ENCODE measurements around the gene NLRC3.

Gene NLRC3

GRCh38 chr16:3599121-3599520 lies 21.9 kb upstream of the NLRC3 start:
- H3K27ac ChIP-seq (replicated peaks) = no peak overlapping the region
- TF ChIP-seq POLR2AphosphoS5 (IDR thresholded peaks at IDR 0.05; ENCODE audit: low read depth) (no peak), CTCF (IDR thresholded peaks at IDR 0.05; ENCODE audit: insufficient read depth, low read length) (no peak), REST (IDR thresholded peaks at IDR 0.05; ENCODE audit: insufficient replicate concordance, low read depth) (no peak), SPI1 (IDR thresholded peaks at IDR 0.05; ENCODE audit: borderline replicate concordance, low read depth) (no peak), GABPA (IDR thresholded peaks at IDR 0.05; ENCODE audit: low read depth) (no peak)
- no peaks in the 10 kb centered on the region for H3K27me3 ChIP-seq (ENCODE audit: insufficient read depth, poor library complexity, severe bottlenecking)
- no peak for DNase-seq (ENCODE audit: low read depth in 1 of 2, low spot score in 1 of 2)
- H3K4me3 ChIP-seq (replicated peaks; ENCODE audit: insufficient read depth, low read length) = no peak overlapping the region

- no peaks in the 10 kb centered on the region for H3K27me3 ChIP-seq (ENCODE audit: insufficient read depth, poor library complexity, severe bottlenecking)
- TF ChIP-seq SPI1 (IDR thresholded peaks at IDR 0.05; ENCODE audit: borderline replicate concordance, low read depth) (no peak), CTCF (IDR thresholded peaks at IDR 0.05; ENCODE audit: insufficient read depth, low read length) (no peak), POLR2AphosphoS5 (IDR thresholded peaks at IDR 0.05; ENCODE audit: low read depth) (no peak), GABPA (IDR thresholded peaks at IDR 0.05; ENCODE audit: low read depth) (no peak), REST (IDR thresholded peaks at IDR 0.05; ENCODE audit: insufficient replicate concordance, low read depth) (no peak)
- no peak overlapping the region for H3K4me3 ChIP-seq (replicated peaks; ENCODE audit: insufficient read depth, low read length)
- H3K27ac ChIP-seq (replicated peaks) = no peak overlapping the region
- no peak for DNase-seq (ENCODE audit: low read depth in 1 of 2, low spot score in 1 of 2)
Observed at GRCh38 chr16:3598236-3598635, 21.0 kb upstream of the NLRC3 start.

- Histone ChIP-seq H3K4me3 (replicated peaks; ENCODE audit: insufficient read depth, low read length) (no peak overlapping the region), H3K27ac (replicated peaks) (no peak overlapping the region), H3K27me3 (ENCODE audit: insufficient read depth, poor library complexity, severe bottlenecking) (no peaks in the 10 kb centered on the region)
- DNase-seq (ENCODE audit: low read depth in 1 of 2, low spot score in 1 of 2) = no peak
- TF ChIP-seq GABPA (IDR thresholded peaks at IDR 0.05; ENCODE audit: low read depth) (no peak), REST (IDR thresholded peaks at IDR 0.05; ENCODE audit: insufficient replicate concordance, low read depth) (no peak), SPI1 (IDR thresholded peaks at IDR 0.05; ENCODE audit: borderline replicate concordance, low read depth) (no peak), POLR2AphosphoS5 (IDR thresholded peaks at IDR 0.05; ENCODE audit: low read depth) (no peak)
Observed at GRCh38 chr16:3597676-3598075, 20.5 kb upstream of the NLRC3 start.

Measured in HL-60 (cell line).